GM13977 (cell line): ENCODE results near the gene DNAH17.

Source experiments
- DNase-seq: peaks from one replicate; pipeline ENCODE4 v3.0.0; 2012; ENCODE audit warnings: low spot score
- in situ Hi-C: fragments of 300-500 bp; cut with MboI; formaldehyde crosslinking; loops from one replicate; pipeline ENCODE4 v1.12.0; 2022; ENCODE audit warnings: low sequenced_read_pairs, low pct_unique_long_range_greater_than_20kb, mixed read lengths, inconsistent platforms; ENCODE audit not compliant: unreplicated experiment
- TF ChIP-seq, protein P1 (sequence below): IDR thresholded peaks from 2 replicates; pipeline ENCODE4 v1.5.1; 2012; ENCODE audit warnings: mild to moderate bottlenecking, control low read depth; ENCODE audit not compliant: insufficient read depth; ENCODE audit errors: extremely low read depth, missing control alignments

The DNAH17 gene

DNA sequence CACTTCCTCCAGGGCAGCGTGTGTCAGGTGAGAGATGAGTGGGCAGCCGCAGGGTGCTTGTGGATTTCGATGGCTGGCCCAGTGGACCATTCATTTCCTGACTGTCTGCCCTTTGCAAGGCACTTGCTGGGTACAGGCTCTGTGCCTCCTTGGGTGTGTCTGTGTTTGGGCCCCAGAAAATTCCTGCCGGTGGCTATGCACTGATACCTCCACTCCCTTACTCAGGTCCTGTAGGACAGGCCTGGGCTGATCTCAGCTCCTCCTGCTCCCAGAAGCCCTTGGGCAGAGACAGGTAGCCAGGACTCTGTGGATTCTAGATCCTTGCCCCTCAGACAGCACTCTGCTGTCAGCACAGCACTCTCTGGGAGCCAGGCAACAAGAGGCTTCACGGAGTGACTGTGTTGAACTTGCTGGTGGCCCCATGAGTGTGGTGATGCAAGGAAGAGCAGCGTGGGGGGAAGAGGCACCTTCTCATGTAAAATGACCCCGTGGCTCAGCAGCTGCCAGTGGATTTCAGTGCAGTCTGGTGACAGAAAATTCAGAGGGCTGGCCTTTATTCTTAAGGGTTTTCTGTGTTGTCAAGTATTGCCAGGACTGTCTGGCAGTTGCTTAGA, 169.7 kb downstream of the DNAH17 start:
- in situ Hi-C loops = no loop called here
- no peak for DNase-seq
- TF ChIP-seq, protein P1, sequence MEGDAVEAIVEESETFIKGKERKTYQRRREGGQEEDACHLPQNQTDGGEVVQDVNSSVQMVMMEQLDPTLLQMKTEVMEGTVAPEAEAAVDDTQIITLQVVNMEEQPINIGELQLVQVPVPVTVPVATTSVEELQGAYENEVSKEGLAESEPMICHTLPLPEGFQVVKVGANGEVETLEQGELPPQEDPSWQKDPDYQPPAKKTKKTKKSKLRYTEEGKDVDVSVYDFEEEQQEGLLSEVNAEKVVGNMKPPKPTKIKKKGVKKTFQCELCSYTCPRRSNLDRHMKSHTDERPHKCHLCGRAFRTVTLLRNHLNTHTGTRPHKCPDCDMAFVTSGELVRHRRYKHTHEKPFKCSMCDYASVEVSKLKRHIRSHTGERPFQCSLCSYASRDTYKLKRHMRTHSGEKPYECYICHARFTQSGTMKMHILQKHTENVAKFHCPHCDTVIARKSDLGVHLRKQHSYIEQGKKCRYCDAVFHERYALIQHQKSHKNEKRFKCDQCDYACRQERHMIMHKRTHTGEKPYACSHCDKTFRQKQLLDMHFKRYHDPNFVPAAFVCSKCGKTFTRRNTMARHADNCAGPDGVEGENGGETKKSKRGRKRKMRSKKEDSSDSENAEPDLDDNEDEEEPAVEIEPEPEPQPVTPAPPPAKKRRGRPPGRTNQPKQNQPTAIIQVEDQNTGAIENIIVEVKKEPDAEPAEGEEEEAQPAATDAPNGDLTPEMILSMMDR = no peak

DNA sequence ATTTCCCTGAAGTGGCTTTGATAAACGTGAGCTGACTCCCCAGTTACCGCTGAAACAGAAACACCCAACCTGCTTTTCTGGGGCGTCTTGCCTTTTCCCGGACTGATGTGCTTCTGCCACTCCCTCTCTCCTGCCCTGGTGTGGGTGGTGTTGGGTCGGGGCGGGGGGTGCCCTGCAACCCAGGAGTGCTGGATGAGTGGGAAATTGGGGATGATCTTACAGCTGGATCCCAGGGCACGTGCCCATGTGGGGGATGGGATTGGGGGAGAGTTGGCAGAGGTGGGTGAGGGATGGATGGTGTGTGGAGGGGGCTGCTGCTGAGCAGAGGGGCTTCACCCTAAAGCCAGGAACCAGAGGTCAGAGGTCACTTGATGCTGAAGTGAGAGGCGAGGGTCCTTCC, 170.3 kb downstream of the DNAH17 start:
- no peak for DNase-seq
- TF ChIP-seq, protein P1 = no peak
- in situ Hi-C loops = no loop called here

DNA sequence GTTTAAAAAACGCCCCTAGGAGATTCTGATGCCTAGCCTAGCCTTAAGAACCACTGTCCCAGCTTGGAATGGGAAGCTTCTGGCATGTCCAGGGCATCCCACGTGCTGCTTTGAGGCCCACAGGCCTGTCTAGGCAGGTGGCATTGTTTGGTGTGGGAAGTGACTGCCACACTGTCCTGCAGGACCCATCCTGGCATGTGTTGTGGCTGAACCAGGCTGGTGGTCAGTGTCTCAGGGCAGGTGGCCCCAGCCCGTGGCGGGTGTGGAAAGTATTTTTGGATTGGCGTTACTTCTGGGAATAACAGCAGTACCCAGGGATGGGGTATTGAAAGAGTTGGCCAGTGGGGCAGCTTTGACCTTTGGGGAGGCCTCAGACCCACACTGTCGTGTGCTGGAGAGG, 170.8 kb downstream of the DNAH17 start:
- in situ Hi-C loops = no loop called here
- TF ChIP-seq, protein P1 = no peak
- DNase-seq = no peak

DNA sequence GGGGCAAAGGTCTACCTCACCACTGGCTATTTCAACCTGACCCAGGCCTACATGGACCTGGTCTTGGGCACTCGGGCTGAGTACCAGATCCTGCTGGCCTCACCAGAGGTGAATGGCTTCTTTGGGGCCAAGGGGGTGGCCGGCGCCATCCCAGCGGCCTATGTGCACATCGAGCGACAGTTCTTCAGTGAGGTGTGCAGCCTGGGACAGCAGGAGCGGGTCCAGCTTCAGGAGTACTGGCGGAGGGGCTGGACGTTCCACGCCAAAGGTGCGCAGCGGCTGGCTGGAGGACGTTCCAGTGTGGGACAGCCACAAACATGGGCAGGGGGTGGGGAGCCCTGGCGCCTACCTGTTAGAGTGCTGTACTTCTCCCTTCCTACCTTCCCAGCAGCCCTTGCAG, 173.4 kb downstream of the DNAH17 start:
- no peak for DNase-seq
- TF ChIP-seq, protein P1 = no peak
- in situ Hi-C loops = no loop called here

DNA sequence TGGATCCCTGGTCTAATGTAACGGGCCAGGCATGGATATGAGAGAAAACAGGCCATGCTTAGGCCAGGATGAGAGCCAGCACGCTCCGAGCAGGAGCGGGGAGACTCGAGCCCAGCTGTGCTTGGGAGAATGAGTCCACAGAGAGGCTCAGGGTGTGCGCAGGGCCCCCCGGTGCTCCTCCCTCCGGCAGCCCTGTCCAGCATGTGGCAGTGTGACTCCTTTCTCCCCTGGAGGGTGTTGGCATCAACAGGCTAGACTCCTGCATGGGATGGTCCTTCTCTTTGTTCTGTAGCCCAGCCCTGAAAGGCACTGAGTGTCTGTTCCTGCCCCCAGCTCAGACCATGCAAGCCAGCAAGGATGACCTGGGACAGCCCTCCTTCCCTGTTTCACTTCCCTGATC, 175.3 kb downstream of the DNAH17 start:
- TF ChIP-seq, protein P1 = no peak
- no peak for DNase-seq
- in situ Hi-C loops = no loop called here

DNA sequence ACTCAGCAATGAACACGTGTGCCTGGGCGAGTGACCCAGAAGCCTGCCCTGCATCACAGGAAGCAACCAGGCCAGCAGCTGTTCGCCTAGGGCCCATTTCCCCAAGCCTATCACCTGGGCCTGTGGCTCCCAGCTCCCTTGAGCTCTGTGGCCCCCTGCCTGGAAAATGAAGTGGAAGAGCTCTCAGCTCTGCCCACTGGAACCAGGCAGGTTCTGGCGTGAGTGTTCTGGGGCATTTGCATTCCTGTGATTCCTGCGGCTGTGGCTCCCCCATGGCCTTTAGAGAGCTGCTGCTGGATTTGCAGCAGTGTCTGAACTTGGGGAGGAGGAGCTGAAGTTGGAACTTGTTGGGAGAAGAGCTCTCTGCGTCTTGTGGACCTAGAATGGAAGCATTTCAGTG, 175.9 kb downstream of the DNAH17 start:
- in situ Hi-C loops = no loop called here
- DNase-seq = no peak
- TF ChIP-seq, protein P1 = no peak
